Mesothelial cell of epicardium (in vitro differentiated cells): ENCODE measurements around the gene AURKAIP1. TPM values are rescaled to one million over a fixed set of nuclear protein-coding genes. Genes with fewer than 3 reads are reported as not detected.
"Not testable (repeated sequence)": the region's sequence is repeated elsewhere in the genome, so short reads cannot be mapped to it uniquely, and the experiment has no call there.

Source experiments
- DNase-seq, 2 experiments: peaks; one replicate each; pipeline ENCODE4 v3.0.0; 2021; ENCODE audit warnings: low spot score in 2 of 2; ENCODE audit not compliant: unreplicated experiment in 2 of 2
- H3K27ac Mint-ChIP-seq: 2 replicates; pipeline ENCODE4 v1.8.0; 2021; ENCODE audit warnings: mixed read lengths
- H3K27me3 Mint-ChIP-seq: 2 replicates; pipeline ENCODE4 v1.8.0; 2021; ENCODE audit warnings: low read depth, mixed read lengths
- H3K36me3 Mint-ChIP-seq: 2 replicates; pipeline ENCODE4 v1.8.0; 2021; ENCODE audit warnings: mixed read lengths
- H3K4me1 Mint-ChIP-seq: 2 replicates; pipeline ENCODE4 v1.8.0; 2021; ENCODE audit warnings: mixed read lengths
- H3K4me3 Mint-ChIP-seq: 2 replicates; pipeline ENCODE4 v1.8.0; 2021; ENCODE audit warnings: mild to moderate bottlenecking, moderate library complexity, mixed read lengths
- H3K9me3 Mint-ChIP-seq: 2 replicates; pipeline ENCODE4 v1.8.0; 2021; ENCODE audit warnings: mixed read lengths
- total RNA-seq: library from RNA; stranded (reverse); gene quantifications from 3 replicates; pipeline ENCODE4 v1.2.1, GENCODE V29; 2021
- TF ChIP-seq, protein P1 (sequence below): fragments of 200-600 bp; sonication (generic); IDR thresholded peaks from one replicate; pipeline ENCODE4 v1.5.0; 2021; ENCODE audit warnings: antibody characterized with exemption; ENCODE audit not compliant: unreplicated experiment

AURKAIP1 gene
- total RNA-seq, 1 donor from 2014 or later, result 75.5 TPM

DNA sequence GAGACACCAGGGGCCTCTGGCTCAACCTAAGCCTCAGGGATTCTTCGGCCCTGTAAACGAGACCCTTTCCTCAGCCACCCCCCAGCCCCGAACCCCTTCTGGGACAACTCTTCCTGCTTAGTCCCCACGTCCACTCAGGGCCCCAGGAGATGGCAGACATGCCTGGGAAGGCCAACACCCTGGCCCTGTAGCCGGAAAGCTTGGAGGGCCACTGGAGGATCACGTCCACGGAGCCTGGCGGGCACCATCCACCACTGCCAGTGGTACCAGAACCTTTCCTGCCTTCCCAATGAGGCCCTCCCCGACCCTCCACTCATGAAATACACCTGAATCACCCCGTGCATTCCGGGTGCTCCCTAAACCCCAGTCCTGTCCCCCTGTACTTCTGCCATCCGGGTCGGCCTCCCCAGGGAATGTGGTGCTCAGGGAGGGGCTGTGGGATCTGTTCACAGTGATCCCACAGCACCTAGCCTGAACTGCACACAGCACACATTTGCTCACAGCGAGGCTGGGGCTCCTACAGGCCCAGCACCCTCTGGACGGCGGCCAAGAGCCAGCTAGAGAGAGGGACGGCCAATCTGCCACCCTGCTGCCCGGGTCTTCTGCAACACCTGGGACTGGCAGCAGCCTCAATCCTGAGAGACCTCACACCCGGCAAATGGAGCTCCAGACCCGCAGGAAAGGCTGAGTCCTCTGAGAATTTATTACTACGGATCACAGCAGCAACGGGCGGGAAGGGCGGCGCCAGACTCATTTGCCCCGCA, 1.8 kb downstream of the AURKAIP1 start:
- DNase-seq, result no peak
- Mint-ChIP-seq H3K27me3 (no peaks in the 10 kb centered on the region), H3K36me3 (no peaks in the 10 kb centered on the region), H3K4me3 (peak overlapping the region; percentile 83), H3K4me1 (peaks cover 14% of the 10 kb centered on the region), H3K9me3 (no peaks in the 10 kb centered on the region), H3K27ac (no peak overlapping the region)
- TF ChIP-seq, protein P1, sequence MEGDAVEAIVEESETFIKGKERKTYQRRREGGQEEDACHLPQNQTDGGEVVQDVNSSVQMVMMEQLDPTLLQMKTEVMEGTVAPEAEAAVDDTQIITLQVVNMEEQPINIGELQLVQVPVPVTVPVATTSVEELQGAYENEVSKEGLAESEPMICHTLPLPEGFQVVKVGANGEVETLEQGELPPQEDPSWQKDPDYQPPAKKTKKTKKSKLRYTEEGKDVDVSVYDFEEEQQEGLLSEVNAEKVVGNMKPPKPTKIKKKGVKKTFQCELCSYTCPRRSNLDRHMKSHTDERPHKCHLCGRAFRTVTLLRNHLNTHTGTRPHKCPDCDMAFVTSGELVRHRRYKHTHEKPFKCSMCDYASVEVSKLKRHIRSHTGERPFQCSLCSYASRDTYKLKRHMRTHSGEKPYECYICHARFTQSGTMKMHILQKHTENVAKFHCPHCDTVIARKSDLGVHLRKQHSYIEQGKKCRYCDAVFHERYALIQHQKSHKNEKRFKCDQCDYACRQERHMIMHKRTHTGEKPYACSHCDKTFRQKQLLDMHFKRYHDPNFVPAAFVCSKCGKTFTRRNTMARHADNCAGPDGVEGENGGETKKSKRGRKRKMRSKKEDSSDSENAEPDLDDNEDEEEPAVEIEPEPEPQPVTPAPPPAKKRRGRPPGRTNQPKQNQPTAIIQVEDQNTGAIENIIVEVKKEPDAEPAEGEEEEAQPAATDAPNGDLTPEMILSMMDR, result no peak

DNA sequence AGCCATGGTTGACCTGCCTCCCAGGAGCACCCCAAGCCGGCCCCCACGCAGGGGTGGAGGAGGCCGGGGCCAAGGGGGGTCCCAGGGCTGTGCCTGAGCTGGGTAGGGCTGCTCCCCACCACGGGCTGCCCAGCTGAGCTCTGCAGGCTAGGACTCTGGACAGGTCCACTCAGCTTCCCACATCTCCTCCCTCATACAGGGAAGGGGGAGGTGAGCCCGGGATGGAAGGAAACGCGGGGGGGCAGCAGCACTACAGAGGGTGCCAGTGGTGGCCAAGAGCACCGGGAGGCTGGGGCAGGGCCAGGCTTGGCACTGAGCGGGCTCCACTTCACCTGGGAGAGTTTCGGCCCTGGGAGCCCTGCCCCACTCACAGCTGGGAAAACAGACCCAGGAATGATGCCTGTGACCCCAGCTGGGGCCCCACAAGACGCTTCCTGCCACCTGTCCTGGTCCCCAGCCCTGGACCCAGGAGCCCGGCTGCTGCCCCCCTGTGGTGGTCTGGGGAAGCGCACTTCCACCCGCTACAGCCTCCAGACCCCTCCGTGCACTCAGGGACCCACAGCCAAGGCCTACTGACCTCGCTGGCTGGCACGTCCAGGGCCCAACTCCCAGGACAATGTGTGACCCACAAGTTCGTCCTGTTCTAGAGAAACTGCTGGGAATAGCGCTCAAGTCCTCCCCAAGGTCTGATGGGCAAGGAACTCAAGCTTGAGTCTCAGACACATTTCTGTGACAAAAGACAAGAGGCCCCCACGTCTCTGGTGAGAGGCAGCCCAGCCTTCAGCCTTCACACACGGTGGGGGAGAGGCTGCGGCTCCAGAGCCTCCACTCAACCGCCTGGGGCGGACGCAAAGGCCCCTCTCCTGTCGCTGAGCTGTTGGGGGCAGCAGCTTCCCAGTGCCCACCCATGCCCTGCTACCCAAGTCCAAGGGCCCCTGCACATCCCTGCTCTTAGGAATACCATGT, 3.0 kb downstream of the AURKAIP1 start:
- peak in 1 of 2 experiments; percentile 88 for DNase-seq
- Mint-ChIP-seq H3K9me3 (no peaks in the 10 kb centered on the region), H3K27ac (no peak overlapping the region), H3K4me3 (peak overlapping the region; percentile 83), H3K36me3 (no peaks in the 10 kb centered on the region), H3K4me1 (peaks cover 14% of the 10 kb centered on the region), H3K27me3 (no peaks in the 10 kb centered on the region)
- TF ChIP-seq, protein P1, result peak; percentile 92

- TF ChIP-seq, protein P1, result no peak
- H3K9me3 Mint-ChIP-seq, result no peaks in the 10 kb centered on the region
- no peak for DNase-seq
- no peak overlapping the region for H3K4me3 Mint-ChIP-seq
- no peaks in the 10 kb centered on the region for H3K27me3 Mint-ChIP-seq
- no peaks in the 10 kb centered on the region for H3K36me3 Mint-ChIP-seq
- peaks cover 14% of the 10 kb centered on the region for H3K4me1 Mint-ChIP-seq
- H3K27ac Mint-ChIP-seq, result no peak overlapping the region
These were observed 3.7 kb downstream of the AURKAIP1 start for GRCh38 chr1:1371364-1371745.

DNA sequence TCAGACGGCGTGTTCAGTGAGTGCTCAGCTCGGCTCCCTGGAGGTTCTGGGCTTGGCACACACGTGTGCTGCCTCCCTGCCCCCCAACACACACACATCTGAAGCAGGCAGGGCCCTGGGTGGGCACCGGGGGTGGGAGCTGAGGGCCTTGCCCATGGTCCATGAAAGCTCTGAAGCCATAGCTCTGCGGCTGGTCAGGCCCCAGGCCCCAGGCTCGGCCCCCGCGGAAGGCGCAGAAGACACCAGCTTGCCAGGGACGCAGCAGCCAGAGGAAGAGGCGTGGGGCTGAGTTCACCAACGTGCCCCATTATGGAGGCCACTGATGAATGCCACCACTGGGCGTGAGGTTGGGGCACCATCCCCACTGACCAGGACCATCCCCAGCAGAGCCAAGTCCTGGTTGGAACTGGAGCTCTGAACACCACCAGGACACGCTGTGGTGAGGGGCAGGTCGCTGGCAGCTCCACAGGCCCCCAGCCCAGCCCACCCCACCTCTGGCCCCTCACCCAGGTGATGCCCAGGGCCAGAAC, 4.2 kb downstream of the AURKAIP1 start:
- H3K27ac Mint-ChIP-seq, result no peak overlapping the region
- no peaks in the 10 kb centered on the region for H3K27me3 Mint-ChIP-seq
- no peak for DNase-seq
- no peak overlapping the region for H3K4me3 Mint-ChIP-seq
- TF ChIP-seq, protein P1, result no peak
- no peaks in the 10 kb centered on the region for H3K36me3 Mint-ChIP-seq
- no peaks in the 10 kb centered on the region for H3K9me3 Mint-ChIP-seq
- peaks cover 14% of the 10 kb centered on the region for H3K4me1 Mint-ChIP-seq

DNA sequence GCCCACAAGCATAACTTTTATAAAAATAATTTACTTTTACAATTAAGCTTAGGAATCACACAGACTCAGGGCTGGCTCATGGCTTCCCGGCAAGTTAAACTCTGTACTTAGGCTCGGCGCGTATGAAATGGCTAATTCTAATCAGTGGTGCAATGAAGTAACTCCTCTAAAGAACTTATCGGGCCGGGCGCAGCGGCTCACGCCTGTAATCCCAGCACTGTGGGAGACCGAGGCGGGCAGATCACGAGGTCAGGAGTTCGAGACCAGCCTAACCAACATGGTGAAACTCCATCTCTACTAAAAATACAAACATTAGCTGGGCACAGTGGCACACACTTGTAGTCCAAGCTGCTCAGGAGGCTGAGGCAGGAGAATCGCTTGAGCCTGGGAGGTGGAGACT, 4.9 kb downstream of the AURKAIP1 start:
- not testable (repeated sequence) for H3K4me3 Mint-ChIP-seq, DNase-seq, H3K9me3 Mint-ChIP-seq, H3K27ac Mint-ChIP-seq, H3K36me3 Mint-ChIP-seq, H3K27me3 Mint-ChIP-seq
- H3K4me1 Mint-ChIP-seq, result peaks cover 11% of the 10 kb centered on the region
